SU-DHL-6 (cell line): ENCODE measurements around the gene MAPK12.

Source experiments
- H2AFZ ChIP-seq: fragments of 200-600 bp; sonication (generic); 2 replicates; pipeline ENCODE4 v1.6.1; 2014; ENCODE audit warnings: low read depth, mild to moderate bottlenecking, moderate library complexity, mixed read lengths, antibody characterized with exemption, low read length; ENCODE audit not compliant: severe bottlenecking
- H3F3A ChIP-seq: fragments of 200-600 bp; shearing (Covaris generic); 2 replicates; pipeline ENCODE4 v1.6.0; 2016; ENCODE audit warnings: antibody characterized with exemption, mild to moderate bottlenecking; ENCODE audit not compliant: insufficient read depth
- H3K27ac ChIP-seq: fragments of 200-600 bp; sonication (generic); 2 replicates; pipeline ENCODE4 v1.5.1; 2016; ENCODE audit warnings: low read depth, mild to moderate bottlenecking, low read length, moderate library complexity, mixed read lengths
- H3K27me3 ChIP-seq: fragments of 200-600 bp; sonication (generic), shearing (Covaris generic); 2 replicates; pipeline ENCODE4 v1.6.0; 2014; ENCODE audit warnings: mild to moderate bottlenecking, low read length
- H3K36me3 ChIP-seq: fragments of 200-600 bp; sonication (generic); 2 replicates; pipeline ENCODE4 v1.6.1; 2014; ENCODE audit warnings: mild to moderate bottlenecking, low read length, mixed read lengths
- H3K4me2 ChIP-seq: fragments of 300-600, 200-600 bp; shearing (Covaris generic), sonication (generic); 2 replicates; pipeline ENCODE4 v1.6.0; 2014; ENCODE audit warnings: low read length, low read depth, mild to moderate bottlenecking; ENCODE audit not compliant: poor library complexity, severe bottlenecking
- H3K4me3 ChIP-seq: fragments of 200-600 bp; sonication (generic); 2 replicates; pipeline ENCODE4 v1.5.1; 2014; ENCODE audit warnings: antibody characterized with exemption, low read length, mild to moderate bottlenecking, mixed read lengths; ENCODE audit not compliant: insufficient read depth, poor library complexity, severe bottlenecking
- H3K79me2 ChIP-seq: fragments of 200-600 bp; sonication (generic); 2 replicates; pipeline ENCODE4 v1.6.1; 2014; ENCODE audit warnings: mild to moderate bottlenecking, low read length, moderate library complexity; ENCODE audit not compliant: insufficient read depth
- H3K9ac ChIP-seq: fragments of 200-600 bp; sonication (generic); 2 replicates; pipeline ENCODE4 v1.7.0; 2014; ENCODE audit warnings: mild to moderate bottlenecking, low read length
- H3K9me2 ChIP-seq: fragments of 200-600 bp; sonication (generic); replicated peaks from 2 replicates; pipeline ENCODE4 v1.6.1; 2014; ENCODE audit warnings: low read length; ENCODE audit not compliant: insufficient read depth
- H3K9me3 ChIP-seq: fragments of 200-600 bp; sonication (generic); 2 replicates; pipeline ENCODE4 v1.6.1; 2014; ENCODE audit warnings: low read length, mixed read lengths; ENCODE audit not compliant: insufficient read depth
- H4K20me1 ChIP-seq: fragments of 200-600 bp; sonication (generic); 2 replicates; pipeline ENCODE4 v1.6.1; 2014; ENCODE audit warnings: low read depth, mild to moderate bottlenecking, antibody characterized with exemption, low read length, moderate library complexity, mixed read lengths
- CTCF ChIP-seq: fragments of 200-600 bp; sonication (generic); IDR thresholded peaks from one replicate; pipeline ENCODE4 v1.5.1; 2017; ENCODE audit warnings: antibody characterized with exemption, mild to moderate bottlenecking, low read length, moderate library complexity; ENCODE audit not compliant: insufficient read depth, poor library complexity, severe bottlenecking
- EZH2phosphoT487 ChIP-seq: fragments of 200-600 bp; sonication (generic), shearing (Covaris generic); conservative IDR thresholded peaks from 2 replicates; pipeline ENCODE4 v1.6.1; 2018; ENCODE audit warnings: mild to moderate bottlenecking, antibody characterized with exemption, low read length, moderate library complexity, mixed read lengths

MAPK12 gene

GRCh38 chr22:50261615-50262459 is at the start of gene MAPK12:
TSS of gene MAPK12 (minus strand) at chr22:50261683. CDS start at chr22:50261509, 174 bp downstream.
- TF ChIP-seq CTCF (no peak), EZH2phosphoT487 (no peak)
- Histone ChIP-seq H3K27me3 (no peaks in the 10 kb centered on the region), H3K4me2 (peak within 1 kb of the TSS; percentile 56), H3F3A (no peaks in the 10 kb centered on the region), H3K36me3 (no peaks in the 10 kb centered on the region), H3K9me3 (no peaks in the 10 kb centered on the region), H4K20me1 (no peaks in the 10 kb centered on the region), H3K9me2 (no peaks in the 10 kb centered on the region), H2AFZ (peak within 1 kb of the TSS; percentile 20), H3K27ac (peak within 1 kb of the TSS; percentile 1), H3K9ac (peak within 1 kb of the TSS; percentile 72), H3K79me2 (no peaks in the 10 kb centered on the region), H3K4me3 (peak within 1 kb of the TSS; percentile 64)

GRCh38 chr22:50310949-50311444 is 49.5 kb upstream of the MAPK12 start:
- Histone ChIP-seq H3K79me2 (no peaks in the 10 kb centered on the region), H3K4me3 (no peak overlapping the region), H3K9me2 (no peaks in the 10 kb centered on the region), H3K9me3 (no peaks in the 10 kb centered on the region), H3F3A (peaks cover 17% of the 10 kb centered on the region), H2AFZ (no peak overlapping the region), H3K36me3 (no peaks in the 10 kb centered on the region), H3K4me2 (no peak overlapping the region), H3K27ac (no peak overlapping the region), H4K20me1 (no peaks in the 10 kb centered on the region), H3K9ac (no peak overlapping the region), H3K27me3 (no peaks in the 10 kb centered on the region)
- TF ChIP-seq CTCF: no peak
- TF ChIP-seq EZH2phosphoT487: no peak

- H3K9me3 ChIP-seq: no peaks in the 10 kb centered on the region
- H3K79me2 ChIP-seq: no peaks in the 10 kb centered on the region
- no peak overlapping the region for H2AFZ ChIP-seq
- H3K27ac ChIP-seq: no peak overlapping the region
- H3K9me2 ChIP-seq: no peaks in the 10 kb centered on the region
- no peak overlapping the region for H3K9ac ChIP-seq
- no peak overlapping the region for H3K4me3 ChIP-seq
- no peak overlapping the region for H3K4me2 ChIP-seq
- no peaks in the 10 kb centered on the region for H3K36me3 ChIP-seq
- TF ChIP-seq EZH2phosphoT487 (no peak), CTCF (no peak)
- H4K20me1 ChIP-seq: no peaks in the 10 kb centered on the region
- no peaks in the 10 kb centered on the region for H3K27me3 ChIP-seq
- peaks cover 20% of the 10 kb centered on the region for H3F3A ChIP-seq
Measured at GRCh38 chr22:50310031-50310722, 48.7 kb upstream of the MAPK12 start.
